HCEC 1CT (cell line): ENCODE data around the gene DOK3.
"Not testable (repeated sequence)": the region's sequence is repeated elsewhere in the genome, so short reads cannot be mapped to it uniquely, and the experiment has no call there.

Experiments
- DNase-seq: peaks from one replicate; pipeline ENCODE4 v3.0.0-alpha.2; 2017

The DOK3 gene

GRCh38 chr5:177496070-177496726 is 13.4 kb downstream of the DOK3 start:
- DNase-seq: peak; percentile 70

DNA sequence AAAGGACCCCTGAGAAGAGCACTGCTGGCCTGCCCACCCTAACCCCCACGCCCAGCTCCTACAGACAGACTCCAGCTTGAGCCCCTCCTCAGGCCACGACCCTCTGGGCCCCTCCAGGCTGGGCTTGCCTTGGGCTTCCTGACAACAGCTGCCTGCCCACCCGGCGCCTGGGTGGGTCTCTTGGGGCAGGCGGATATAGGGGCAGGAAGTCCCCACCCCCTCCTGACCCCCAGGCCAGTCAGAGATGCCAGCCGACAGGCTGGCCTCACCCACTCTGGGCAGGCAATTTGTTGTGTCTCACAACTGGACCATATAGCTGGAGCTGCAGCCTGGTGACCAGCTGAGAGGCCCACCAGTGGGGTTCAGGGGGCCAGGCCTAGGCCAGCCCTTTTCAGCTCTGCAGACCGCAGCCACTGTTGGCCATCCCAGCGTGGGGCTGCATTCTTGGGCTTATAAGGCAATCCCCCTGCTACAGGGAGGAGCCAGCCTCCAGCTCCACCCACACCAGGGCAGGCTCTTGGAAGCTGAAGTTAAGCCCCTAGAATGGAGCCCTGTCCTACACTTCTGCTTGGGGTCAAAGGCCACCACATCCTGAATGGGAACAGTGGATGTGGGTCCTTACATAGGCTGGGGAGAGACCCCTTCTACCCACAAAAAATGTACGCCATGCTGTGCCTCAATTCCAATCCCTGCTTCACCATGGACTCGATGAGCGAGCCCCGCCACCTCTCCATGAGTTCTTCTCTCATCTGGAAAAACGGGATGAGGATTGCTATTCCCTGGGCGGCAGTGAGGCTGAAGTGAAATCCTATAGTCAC is 14.2 kb downstream of the DOK3 start:
- peak; percentile 92 for DNase-seq

DNA sequence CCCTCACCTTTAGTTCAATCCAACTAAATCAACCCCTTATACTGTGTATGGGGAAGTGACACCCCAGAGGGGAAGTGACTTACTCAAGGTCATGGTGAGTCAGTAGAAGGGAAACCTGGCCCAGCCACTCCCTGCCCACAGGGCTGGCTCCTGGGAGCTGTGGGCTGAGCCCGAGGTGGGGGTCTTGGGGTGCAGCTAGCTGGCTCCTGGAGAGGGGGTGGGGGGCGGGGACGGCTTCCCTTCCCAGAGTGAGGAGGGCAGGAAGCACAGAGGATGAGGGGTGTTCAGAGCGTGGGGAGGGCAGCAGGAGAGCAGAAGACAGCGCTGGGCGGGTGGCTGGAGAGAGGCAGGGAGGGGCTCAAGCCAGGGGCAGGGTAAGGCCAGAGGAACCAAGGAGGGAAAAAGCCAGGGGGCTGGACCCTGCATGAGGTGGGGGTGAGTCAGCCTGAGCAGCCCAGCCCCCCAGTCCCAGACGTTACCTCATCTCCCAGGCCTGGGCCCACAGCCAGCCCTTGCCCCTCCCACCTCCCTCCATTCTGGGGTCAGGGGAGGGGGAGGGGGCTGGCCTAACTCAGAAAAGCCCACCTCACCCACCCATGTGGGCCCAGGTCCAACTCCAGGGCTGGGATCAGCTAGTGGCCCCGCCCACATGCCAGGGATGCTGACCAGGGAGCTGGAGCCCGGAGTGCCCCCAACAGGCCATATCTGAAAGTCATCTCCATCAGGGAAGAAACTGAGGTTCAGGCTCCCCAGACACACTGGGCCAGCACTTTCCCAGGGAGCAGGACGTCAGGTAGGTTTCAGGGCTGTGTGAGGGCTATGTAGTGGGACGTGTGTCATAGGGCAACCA is 15.1 kb downstream of the DOK3 start:
- peak; percentile 90 for DNase-seq

DNA sequence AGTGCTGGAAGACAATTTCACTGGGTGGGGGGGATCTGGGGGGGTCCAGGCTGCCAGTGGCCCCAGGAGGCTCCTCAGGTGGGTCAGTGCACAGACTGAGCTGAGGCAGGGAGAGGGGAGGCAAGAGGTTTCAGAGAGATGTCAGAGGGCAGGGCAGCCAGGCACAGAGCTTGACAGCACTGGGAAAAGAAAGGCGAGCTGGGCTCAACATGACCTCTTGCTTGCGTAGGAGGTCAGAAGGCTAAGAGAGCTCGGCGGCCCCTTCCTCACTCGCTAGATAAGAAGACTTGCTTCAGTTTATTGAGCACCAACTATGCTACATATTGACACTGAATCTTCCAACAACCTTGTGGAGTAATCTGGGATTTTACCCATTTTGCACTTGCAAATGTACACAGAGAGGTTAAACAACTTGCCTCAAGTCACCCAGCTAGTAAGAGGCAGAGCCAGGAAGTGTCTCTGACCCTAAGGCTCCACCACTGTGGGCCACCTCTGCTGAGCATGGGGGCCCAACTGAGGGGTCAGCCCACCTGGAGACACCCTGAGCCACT is 15.8 kb downstream of the DOK3 start:
- no peak for DNase-seq

DNA sequence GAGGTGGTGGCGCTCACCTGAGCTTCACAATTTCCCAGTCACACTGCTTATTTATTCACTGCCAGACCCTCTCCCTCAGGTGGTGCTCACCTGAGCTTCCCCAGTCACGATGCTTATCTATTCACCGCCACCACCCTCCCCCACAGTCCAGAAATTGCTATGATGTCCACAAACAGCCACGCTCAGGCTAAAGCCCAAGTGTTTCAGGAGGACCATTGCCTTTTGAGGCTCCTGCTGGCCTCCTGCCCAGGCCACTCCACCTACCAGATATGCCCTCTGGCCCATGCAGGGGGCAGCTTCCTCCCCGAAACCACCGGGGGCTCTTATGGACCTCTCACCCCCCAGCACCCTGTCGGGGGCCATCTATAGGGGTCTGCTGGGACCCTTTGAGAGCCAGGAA is 16.8 kb downstream of the DOK3 start:
- DNase-seq: no peak

DNA sequence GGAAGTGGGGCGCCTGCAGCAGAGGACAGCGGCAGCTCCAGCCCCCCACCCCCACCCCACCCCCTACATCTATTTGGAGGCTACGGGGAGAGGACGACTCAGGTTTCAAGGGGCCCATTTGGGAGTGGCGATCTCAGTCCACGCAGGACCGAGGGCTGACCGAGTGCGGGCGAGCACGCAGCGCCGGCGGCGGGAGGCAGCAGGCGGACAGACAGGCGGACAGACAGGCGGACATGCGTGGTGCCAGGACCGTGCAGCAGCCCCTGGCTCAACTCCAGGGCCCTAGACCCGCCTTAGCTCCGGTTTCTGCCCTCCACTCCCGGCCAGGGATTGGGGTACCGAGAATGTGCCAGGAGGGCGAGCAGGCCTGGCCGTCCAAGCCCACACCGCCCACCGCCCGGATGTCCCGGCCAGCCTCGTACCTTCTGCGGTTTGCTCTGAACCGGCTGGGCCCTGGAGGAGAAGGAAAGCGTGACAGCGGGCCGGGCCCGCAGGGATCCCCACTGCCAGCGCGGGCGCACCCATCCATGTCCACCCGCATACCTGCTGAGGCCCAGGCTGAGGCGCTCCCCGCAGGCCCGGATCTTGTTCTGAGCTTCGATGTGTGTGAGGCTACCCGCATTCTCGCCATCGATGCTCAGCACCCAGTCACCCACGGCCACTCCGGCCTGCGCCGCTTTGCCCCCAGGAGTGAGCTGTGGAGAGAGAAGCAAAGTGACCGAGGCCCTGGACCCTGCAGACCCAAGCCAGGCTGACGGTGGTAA is 17.5 kb downstream of the DOK3 start:
- DNase-seq: no peak

- DNase-seq: no peak
Observed at GRCh38 chr5:177491429-177491945, 18.1 kb downstream of the DOK3 start.

DNA sequence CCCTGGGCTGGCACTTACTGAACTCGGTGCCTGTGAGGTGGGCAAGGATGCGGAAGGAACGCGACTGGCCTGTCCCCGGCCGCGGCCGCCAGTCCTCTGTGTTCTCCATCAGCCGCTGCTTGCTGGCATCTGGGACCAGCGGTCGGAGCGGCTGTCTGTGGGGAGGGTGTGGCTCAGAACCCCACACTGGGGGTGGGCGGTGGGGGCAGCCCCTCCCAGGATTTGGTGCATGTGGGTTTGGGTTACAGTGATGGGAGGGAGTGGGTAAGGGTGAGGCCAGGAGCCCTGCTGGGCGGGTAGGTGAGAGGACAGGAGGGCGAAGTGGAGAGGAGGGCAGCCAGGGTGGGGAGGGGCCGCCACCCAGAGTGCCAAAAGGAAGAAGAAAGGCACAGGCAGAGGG is 18.6 kb downstream of the DOK3 start:
- DNase-seq: no peak

DNA sequence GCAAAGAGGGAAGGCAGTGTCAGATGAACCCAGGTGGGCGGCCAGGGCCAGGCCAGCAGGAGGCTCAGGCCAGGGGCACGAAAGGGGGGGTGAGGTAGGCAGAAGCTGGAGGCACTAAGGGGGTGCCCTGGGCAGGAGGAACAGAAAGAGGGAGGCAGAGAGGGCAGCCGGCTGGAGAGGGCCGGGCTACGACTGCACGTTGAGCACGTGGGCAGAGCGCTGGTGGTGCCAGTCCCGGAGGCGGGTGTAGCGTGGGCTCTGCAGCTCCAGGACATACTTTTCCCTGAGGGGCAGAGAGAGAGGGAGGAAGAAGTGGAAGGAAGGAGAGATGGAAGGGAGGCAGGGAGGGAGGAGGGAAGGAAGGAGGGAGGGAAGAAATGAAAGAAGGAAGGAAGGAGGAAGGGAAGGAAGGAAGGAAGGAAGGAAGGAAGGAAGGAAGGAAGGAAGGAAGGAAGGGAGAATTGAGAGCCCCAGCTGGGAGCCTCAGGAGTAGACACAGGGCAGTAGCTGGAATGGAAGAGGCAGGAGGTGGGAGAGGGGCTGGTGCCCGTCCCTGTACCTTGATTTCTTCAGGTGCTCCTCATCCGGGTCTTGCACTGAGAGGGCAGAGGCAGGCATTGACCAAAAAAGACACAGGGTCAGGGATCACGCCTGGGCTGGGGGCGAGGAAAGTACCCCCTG is 19.2 kb downstream of the DOK3 start:
- no peak for DNase-seq

DNA sequence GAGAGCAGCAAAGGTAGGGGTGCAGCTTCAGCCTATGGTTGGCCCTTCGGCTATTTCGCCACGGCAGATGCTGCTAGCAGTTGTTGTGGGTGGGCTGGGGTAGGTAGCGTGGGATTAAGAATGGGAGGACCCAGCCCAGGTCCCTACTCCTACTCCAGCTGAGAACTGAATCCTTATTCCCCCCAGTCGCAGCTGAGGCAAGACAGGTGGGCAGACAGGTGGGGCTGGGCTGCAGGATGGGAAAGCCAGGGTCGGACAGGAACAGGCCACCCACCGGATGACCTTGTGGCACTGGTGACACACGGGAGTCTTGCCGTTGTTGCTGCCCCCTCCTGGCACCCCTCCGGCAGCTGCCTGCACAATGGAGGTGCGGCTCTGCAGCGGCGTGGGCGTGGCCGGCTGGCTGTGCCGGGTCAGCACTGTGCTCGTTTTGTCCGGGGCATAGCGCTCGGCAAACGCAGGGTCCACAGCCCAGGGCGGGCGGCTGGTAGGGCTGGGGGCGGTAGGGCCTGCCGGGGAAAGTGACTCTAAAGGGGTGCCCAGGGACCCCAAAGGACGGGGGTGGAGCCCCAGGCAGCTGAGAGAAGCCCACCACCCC is 20.4 kb downstream of the DOK3 start:
- DNase-seq: no peak

- DNase-seq: no peak
Observed at GRCh38 chr5:177487975-177488374, 21.7 kb downstream of the DOK3 start.

- no peak for DNase-seq
Observed at GRCh38 chr5:177487144-177487543, 22.5 kb downstream of the DOK3 start.

DNA sequence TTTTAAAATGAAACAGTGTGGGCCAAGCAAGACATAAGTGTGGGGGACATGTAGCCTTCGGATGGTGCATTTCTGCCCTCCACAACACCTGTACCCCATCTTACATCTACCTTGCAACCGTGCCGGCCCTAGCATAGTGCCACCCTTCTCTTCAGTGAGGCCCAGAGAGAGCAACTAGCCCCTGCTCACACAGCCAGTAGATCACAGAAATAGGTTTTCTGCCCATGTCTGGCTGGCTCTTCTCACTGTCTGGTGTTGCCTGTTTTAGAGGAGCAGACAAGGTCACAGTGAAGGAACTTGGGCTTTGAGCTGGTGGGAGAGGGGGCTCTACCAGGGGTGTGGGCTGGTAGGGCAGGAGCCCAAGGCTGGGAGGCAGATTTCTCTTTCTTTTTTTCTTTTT is 23.4 kb downstream of the DOK3 start:
- no peak for DNase-seq

- not testable (repeated sequence) for DNase-seq
Observed at GRCh38 chr5:177485753-177486152, 23.9 kb downstream of the DOK3 start.

- DNase-seq: no peak
Observed at GRCh38 chr5:177484902-177485549, 24.6 kb downstream of the DOK3 start.

GRCh38 chr5:177483994-177484901 is 25.4 kb downstream of the DOK3 start:
- no peak for DNase-seq

GRCh38 chr5:177483042-177483441 is 26.6 kb downstream of the DOK3 start:
- no peak for DNase-seq

GRCh38 chr5:177482359-177482795 is 27.2 kb downstream of the DOK3 start:
- DNase-seq: no peak

- DNase-seq: no peak
Observed at GRCh38 chr5:177479774-177480173, 29.9 kb downstream of the DOK3 start.
